ENCODE measurements around the gene MAN2A2.
A peak's percentile ranks its signal among the peaks of the same experiment; 100 is the strongest.

GRCh38 chr15:90915808-90916440 is 12.8 kb downstream of the MAN2A2 start:
- peak; percentile 2 for TF ChIP-seq POLR2A (IDR thresholded peaks at IDR 0.05)
- no peak for TF ChIP-seq CTCF (IDR thresholded peaks at IDR 0.05)

Data from right lobe of liver (tissue), 4 donors.